ENCODE measurements around the gene METTL2B.
A peak's percentile ranks its signal among the peaks of the same experiment; 100 is the strongest.
"Not testable (repeated sequence)": the region's sequence is repeated elsewhere in the genome, so short reads cannot be mapped to it uniquely, and the experiment has no call there.

The METTL2B gene

GRCh38 chr7:128497405-128497804 lies 20.9 kb downstream of the METTL2B start:
- Histone ChIP-seq H3K9me2 (replicated peaks; ENCODE audit: insufficient read depth, low read length) (no peaks in the 10 kb centered on the region), H3K4me3 (ENCODE audit: insufficient read depth, low read length, poor library complexity, severe bottlenecking) (no peak overlapping the region), H3K9ac (ENCODE audit: low read length) (no peak overlapping the region), H3K9me3 (ENCODE audit: insufficient read depth, low read length) (no peaks in the 10 kb centered on the region), H3K27me3 (ENCODE audit: low read length) (no peaks in the 10 kb centered on the region), H3F3A (ENCODE audit: insufficient read depth) (no peaks in the 10 kb centered on the region), H4K20me1 (ENCODE audit: low read depth, low read length) (no peaks in the 10 kb centered on the region), H2AFZ (ENCODE audit: low read depth, low read length, severe bottlenecking) (no peak overlapping the region), H3K36me3 (ENCODE audit: low read length) (no peaks in the 10 kb centered on the region), H3K79me2 (ENCODE audit: insufficient read depth, low read length) (no peaks in the 10 kb centered on the region), H3K4me2 (ENCODE audit: low read depth, low read length, poor library complexity, severe bottlenecking) (no peak overlapping the region), H3K27ac (ENCODE audit: low read depth, low read length) (no peak overlapping the region)
- TF ChIP-seq EZH2phosphoT487 (conservative IDR thresholded peaks at IDR 0.05; ENCODE audit: low read length): no peak
- no peak for TF ChIP-seq CTCF (IDR thresholded peaks at IDR 0.05; ENCODE audit: insufficient read depth, low read length, poor library complexity, severe bottlenecking)

GRCh38 chr7:128505416-128505815 lies 28.9 kb downstream of the METTL2B start:
- H3F3A ChIP-seq (ENCODE audit: insufficient read depth); H3K9me2 ChIP-seq (replicated peaks; ENCODE audit: insufficient read depth, low read length); H3K9me3 ChIP-seq (ENCODE audit: insufficient read depth, low read length); H3K79me2 ChIP-seq (ENCODE audit: insufficient read depth, low read length); H2AFZ ChIP-seq (ENCODE audit: low read depth, low read length, severe bottlenecking); H3K36me3 ChIP-seq (ENCODE audit: low read length); H3K9ac ChIP-seq (ENCODE audit: low read length); H3K4me2 ChIP-seq (ENCODE audit: low read depth, low read length, poor library complexity, severe bottlenecking); H4K20me1 ChIP-seq (ENCODE audit: low read depth, low read length); H3K4me3 ChIP-seq (ENCODE audit: insufficient read depth, low read length, poor library complexity, severe bottlenecking); H3K27me3 ChIP-seq (ENCODE audit: low read length): not testable (repeated sequence)
- peak overlapping the region; percentile 92 for H3K27ac ChIP-seq (ENCODE audit: low read depth, low read length)

GRCh38 chr7:128506819-128507218 lies 30.3 kb downstream of the METTL2B start:
- H3K36me3 ChIP-seq (ENCODE audit: low read length); H3K27me3 ChIP-seq (ENCODE audit: low read length); H3K9me3 ChIP-seq (ENCODE audit: insufficient read depth, low read length); H3F3A ChIP-seq (ENCODE audit: insufficient read depth); H3K79me2 ChIP-seq (ENCODE audit: insufficient read depth, low read length); H2AFZ ChIP-seq (ENCODE audit: low read depth, low read length, severe bottlenecking); H3K9me2 ChIP-seq (replicated peaks; ENCODE audit: insufficient read depth, low read length); H3K4me3 ChIP-seq (ENCODE audit: insufficient read depth, low read length, poor library complexity, severe bottlenecking); H4K20me1 ChIP-seq (ENCODE audit: low read depth, low read length): not testable (repeated sequence)
- Histone ChIP-seq H3K9ac (ENCODE audit: low read length) (peak overlapping the region; percentile 53), H3K27ac (ENCODE audit: low read depth, low read length) (peak overlapping the region; percentile 92), H3K4me2 (ENCODE audit: low read depth, low read length, poor library complexity, severe bottlenecking) (peak overlapping the region; percentile 54)

- not testable (repeated sequence) for H3K9me3 ChIP-seq (ENCODE audit: insufficient read depth, low read length); H4K20me1 ChIP-seq (ENCODE audit: low read depth, low read length); H3K4me3 ChIP-seq (ENCODE audit: insufficient read depth, low read length, poor library complexity, severe bottlenecking); H2AFZ ChIP-seq (ENCODE audit: low read depth, low read length, severe bottlenecking); H3K36me3 ChIP-seq (ENCODE audit: low read length); H3K79me2 ChIP-seq (ENCODE audit: insufficient read depth, low read length); H3K9me2 ChIP-seq (replicated peaks; ENCODE audit: insufficient read depth, low read length); H3K27me3 ChIP-seq (ENCODE audit: low read length)
- peak overlapping the region; percentile 54 for H3K4me2 ChIP-seq (ENCODE audit: low read depth, low read length, poor library complexity, severe bottlenecking)
- H3K27ac ChIP-seq (ENCODE audit: low read depth, low read length): peak overlapping the region; percentile 92
- H3K9ac ChIP-seq (ENCODE audit: low read length): peak overlapping the region; percentile 53; the same call in 1 of the 2 replicates
- peaks cover 12% of the 10 kb centered on the region for H3F3A ChIP-seq (ENCODE audit: insufficient read depth)
Observed at GRCh38 chr7:128507321-128507993, 30.9 kb downstream of the METTL2B start.

- H3K9me3 ChIP-seq (ENCODE audit: insufficient read depth, low read length); H3K79me2 ChIP-seq (ENCODE audit: insufficient read depth, low read length); H3K36me3 ChIP-seq (ENCODE audit: low read length); H2AFZ ChIP-seq (ENCODE audit: low read depth, low read length, severe bottlenecking); H4K20me1 ChIP-seq (ENCODE audit: low read depth, low read length); H3K4me3 ChIP-seq (ENCODE audit: insufficient read depth, low read length, poor library complexity, severe bottlenecking); H3F3A ChIP-seq (ENCODE audit: insufficient read depth); H3K9me2 ChIP-seq (replicated peaks; ENCODE audit: insufficient read depth, low read length); H3K27me3 ChIP-seq (ENCODE audit: low read length): not testable (repeated sequence)
- Histone ChIP-seq H3K4me2 (ENCODE audit: low read depth, low read length, poor library complexity, severe bottlenecking) (peak overlapping the region; percentile 15), H3K27ac (ENCODE audit: low read depth, low read length) (peak overlapping the region; percentile 82), H3K9ac (ENCODE audit: low read length) (0 out of 2 replicates have a peak overlapping the region, but pooled peaks have one; percentile 13)
Observed at GRCh38 chr7:128511692-128512091, 35.1 kb downstream of the METTL2B start.

- not testable (repeated sequence) for H3K4me3 ChIP-seq (ENCODE audit: insufficient read depth, low read length, poor library complexity, severe bottlenecking); H3K79me2 ChIP-seq (ENCODE audit: insufficient read depth, low read length); H3K27ac ChIP-seq (ENCODE audit: low read depth, low read length); H3K27me3 ChIP-seq (ENCODE audit: low read length); H3K9me3 ChIP-seq (ENCODE audit: insufficient read depth, low read length); H3K9me2 ChIP-seq (replicated peaks; ENCODE audit: insufficient read depth, low read length); H3K9ac ChIP-seq (ENCODE audit: low read length); H4K20me1 ChIP-seq (ENCODE audit: low read depth, low read length); H3F3A ChIP-seq (ENCODE audit: insufficient read depth); H3K4me2 ChIP-seq (ENCODE audit: low read depth, low read length, poor library complexity, severe bottlenecking); H3K36me3 ChIP-seq (ENCODE audit: low read length); H2AFZ ChIP-seq (ENCODE audit: low read depth, low read length, severe bottlenecking)
Observed at GRCh38 chr7:128515232-128515631, 38.7 kb downstream of the METTL2B start.

- H3K4me2 ChIP-seq (ENCODE audit: low read depth, low read length, poor library complexity, severe bottlenecking); H3K9me3 ChIP-seq (ENCODE audit: insufficient read depth, low read length); H3K27ac ChIP-seq (ENCODE audit: low read depth, low read length); H4K20me1 ChIP-seq (ENCODE audit: low read depth, low read length); H3K79me2 ChIP-seq (ENCODE audit: insufficient read depth, low read length); H2AFZ ChIP-seq (ENCODE audit: low read depth, low read length, severe bottlenecking); H3K4me3 ChIP-seq (ENCODE audit: insufficient read depth, low read length, poor library complexity, severe bottlenecking); H3K9me2 ChIP-seq (replicated peaks; ENCODE audit: insufficient read depth, low read length); H3K27me3 ChIP-seq (ENCODE audit: low read length); H3F3A ChIP-seq (ENCODE audit: insufficient read depth); H3K9ac ChIP-seq (ENCODE audit: low read length); H3K36me3 ChIP-seq (ENCODE audit: low read length): not testable (repeated sequence)
Observed at GRCh38 chr7:128517023-128517422, 40.5 kb downstream of the METTL2B start.
